Activated naive CD8-positive, alpha-beta T cell treated with anti-CD3 and anti-CD28 coated beads, Interleukin-2, amount 50 U/mL, for 16 hours (primary cell): ENCODE results near the gene AGTRAP.

Source experiments
- DNase-seq: peaks from one replicate; pipeline ENCODE4 v3.0.0-alpha.2; 2020; ENCODE audit warnings: low read depth, low spot score

Gene AGTRAP

GRCh38 chr1:11761988-11762406 lies 26.1 kb downstream of the AGTRAP start, which contains the start of gene C1orf167:
TSS of gene C1orf167 (plus strand) at chr1:11762193. CDS start at chr1:11764401, 2,208 bp downstream.
- DNase-seq = no peak

GRCh38 chr1:11764115-11764514 lies 28.2 kb downstream of the AGTRAP start:
- DNase-seq = no peak

- DNase-seq = no peak
These were observed 28.6 kb downstream of the AGTRAP start for GRCh38 chr1:11764519-11764918.

DNA sequence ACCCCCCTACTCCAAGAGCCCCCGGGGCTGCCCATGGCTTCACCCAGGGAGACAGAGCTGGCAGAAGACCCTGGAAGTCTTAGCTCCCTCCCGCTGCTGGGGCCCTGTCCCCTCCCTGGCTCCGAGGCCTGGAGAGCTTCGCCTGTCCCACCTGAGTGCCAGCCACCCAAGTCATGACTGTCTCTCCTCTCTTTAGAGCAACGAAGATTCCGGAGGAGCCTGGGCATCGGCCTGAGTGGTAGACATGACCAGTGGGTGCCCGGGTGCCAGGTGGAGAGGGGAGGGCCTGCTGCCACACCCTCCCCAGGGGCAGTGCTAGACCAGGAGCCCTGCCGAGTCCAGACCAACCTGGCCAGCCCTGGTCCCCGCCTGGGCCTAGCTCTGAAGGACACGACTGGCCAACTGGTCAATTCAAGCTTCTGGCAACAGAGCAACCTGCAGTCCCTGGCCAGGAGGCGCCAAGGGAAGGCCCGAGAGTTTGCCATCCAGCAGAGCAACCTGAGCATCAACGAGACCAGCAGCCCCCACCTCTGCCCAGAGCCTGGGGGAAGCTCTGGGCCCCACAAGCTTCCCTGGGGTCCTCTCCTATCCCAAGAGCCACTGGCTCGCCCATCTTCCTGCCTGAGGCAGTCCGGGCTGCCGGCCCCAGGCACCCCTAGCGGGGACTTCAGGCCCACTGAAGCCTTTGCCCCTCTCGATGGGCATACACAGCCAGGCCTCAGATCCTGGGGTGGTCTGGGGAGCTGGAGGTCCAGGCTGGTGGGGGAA lies 29.9 kb downstream of the AGTRAP start:
- DNase-seq = no peak

DNA sequence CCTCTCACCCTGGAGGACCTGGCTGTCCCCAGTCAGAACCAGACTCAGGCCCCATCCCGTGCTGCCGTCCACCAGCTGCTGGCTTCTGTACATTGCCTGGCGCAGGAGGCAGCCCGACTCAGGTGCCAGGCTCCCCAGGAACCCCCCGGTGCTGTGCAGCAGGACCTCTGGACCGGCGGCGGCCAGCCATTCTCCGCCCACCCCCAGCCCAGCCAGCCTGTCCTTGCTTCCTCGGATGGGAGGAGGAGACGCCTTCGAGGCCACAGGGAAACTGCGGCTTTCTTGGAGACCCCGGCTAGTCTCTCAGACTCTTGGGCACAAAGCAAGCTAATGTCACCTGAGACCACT lies 30.5 kb downstream of the AGTRAP start:
- no peak for DNase-seq

- no peak for DNase-seq
These were observed 32.2 kb downstream of the AGTRAP start for GRCh38 chr1:11767922-11768704.

DNA sequence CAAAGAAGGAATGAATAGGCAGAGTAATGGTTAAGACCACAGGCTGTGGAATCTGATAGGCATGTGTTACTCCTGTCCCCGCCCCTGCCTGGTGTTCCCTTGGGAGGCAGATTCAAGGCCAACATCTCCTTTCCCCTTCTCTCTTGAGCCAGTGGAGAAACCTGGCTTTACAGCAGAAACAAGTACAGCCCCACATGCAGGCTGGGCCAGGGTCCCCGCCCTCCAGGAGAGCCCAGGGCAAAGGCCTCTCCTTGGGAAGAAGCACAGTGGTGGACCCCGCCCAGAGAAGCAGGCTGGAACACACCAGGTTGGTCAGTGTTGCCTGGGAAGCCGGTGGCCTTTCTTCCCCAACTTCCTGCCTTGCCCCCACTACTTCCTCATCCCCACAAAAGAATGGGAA lies 32.9 kb downstream of the AGTRAP start:
- DNase-seq = no peak

DNA sequence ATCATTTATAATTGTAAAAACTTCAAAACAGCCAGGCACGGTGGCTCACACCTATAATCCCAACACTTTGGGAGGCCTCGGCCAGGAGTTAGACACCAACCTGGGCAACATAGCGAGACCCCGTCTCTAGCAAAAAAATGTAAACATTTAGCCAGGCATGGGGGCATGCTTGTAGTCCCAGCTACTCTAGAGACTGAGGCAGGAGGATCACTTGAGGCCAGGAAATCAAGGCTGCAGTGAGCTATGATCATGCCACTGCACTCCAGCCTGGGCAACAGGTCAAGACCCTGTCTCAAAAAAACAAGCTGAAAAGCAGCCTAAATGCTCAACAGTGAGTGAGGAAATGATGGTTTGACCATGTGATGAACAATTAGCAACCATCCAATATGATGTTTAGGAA lies 33.3 kb downstream of the AGTRAP start:
- no peak for DNase-seq

- DNase-seq = no peak
These were observed 34.1 kb downstream of the AGTRAP start for GRCh38 chr1:11770011-11770410.

- DNase-seq = no peak
These were observed 35.6 kb downstream of the AGTRAP start for GRCh38 chr1:11771481-11772043.

DNA sequence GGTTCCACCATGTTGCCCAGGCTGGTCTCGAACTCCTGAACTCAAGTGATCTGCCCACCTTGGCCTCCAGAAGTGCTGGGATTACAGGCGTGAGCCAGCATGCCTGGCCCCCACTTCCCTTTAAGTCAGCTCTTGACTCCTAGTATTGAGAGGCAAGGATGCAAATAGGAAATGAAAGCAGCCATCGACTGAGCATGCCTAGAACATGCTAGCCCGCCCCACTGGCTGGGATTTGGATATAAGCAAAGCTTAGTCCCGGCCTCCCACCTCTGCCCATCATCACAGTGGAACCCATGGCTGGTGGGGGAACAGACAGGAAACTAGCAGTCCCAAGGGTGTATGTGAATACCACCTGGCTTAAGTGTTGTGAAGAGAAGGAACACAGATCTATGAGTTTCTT lies 36.5 kb downstream of the AGTRAP start:
- DNase-seq = no peak

DNA sequence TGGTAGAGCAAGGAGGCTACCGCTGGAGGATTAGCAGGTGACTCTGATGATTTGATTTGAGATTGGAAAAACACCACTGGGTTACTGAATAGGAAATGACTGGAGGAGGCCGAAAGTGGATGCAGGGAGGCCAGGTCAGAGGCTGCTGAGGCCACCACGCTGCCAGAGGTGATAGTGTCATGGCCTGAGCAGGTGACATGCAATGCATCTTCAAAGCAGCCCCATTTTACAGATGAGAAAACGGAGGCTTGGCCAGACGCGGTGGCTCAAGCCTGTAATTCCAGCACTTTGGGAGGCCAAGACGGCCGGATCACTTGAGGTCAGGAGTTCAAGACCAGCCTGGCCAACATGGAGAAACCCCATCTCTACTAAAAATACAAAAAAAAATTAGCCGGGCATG lies 38.8 kb downstream of the AGTRAP start:
- DNase-seq = no peak

GRCh38 chr1:11777658-11778322 lies 41.9 kb downstream of the AGTRAP start:
- DNase-seq = no peak

DNA sequence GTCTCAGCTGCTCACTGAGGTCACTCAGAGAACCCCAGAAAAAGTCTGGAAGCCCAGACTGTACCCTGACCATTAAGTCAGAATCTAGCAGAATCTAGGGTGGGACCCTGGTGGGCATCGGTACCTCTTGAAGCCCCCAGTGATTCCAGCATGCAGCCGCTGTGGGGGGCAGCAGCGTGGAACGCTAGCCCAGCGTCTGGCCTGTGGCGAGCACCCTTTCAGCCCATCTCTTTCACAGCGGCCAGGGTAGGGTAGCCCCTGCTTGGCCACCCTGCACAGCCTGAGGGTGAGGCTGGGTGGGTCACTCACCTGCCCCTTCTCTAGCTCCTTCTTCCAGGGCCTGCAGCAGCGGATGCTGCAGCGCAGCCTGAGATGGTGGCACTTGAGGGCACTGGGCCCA lies 42.4 kb downstream of the AGTRAP start:
- DNase-seq = no peak

DNA sequence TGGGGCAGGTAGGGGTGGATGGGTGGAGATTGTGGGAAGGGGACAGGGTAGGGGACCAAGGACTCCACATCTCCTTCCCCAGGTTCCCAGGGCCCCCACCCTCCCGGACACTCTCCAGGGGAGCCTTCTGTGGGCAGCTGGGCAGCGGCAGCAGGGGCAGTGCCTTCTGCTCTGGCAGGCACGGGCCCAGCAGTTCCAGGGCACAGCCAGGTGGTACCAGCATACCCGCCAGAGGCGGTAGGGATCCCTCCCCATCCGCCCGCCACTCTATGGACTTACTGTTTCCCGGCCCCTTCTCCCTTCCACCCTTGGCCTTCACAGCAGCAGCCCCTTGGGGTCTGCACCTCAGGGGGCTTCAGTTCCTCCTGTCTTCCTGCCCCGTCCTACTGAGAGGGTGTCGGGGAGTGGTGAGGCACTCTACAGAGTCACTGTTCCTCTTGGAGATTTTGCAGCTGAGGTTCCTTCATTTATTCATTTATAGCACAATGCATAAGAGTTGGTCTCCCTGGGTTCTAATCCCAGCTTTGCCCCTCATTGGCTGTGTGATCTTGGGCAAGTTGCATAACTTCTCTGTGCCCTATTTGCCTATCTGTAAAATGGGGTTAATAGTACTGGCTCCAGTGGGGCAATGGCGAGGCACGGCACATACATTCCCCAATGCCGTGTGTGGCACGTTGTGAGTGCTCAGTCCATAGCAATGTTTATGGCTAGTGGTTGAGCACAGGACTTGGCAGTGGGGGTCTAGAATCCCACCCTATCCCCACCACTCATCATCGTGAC lies 43.1 kb downstream of the AGTRAP start:
- no peak for DNase-seq

- DNase-seq = no peak
These were observed 43.9 kb downstream of the AGTRAP start for GRCh38 chr1:11779715-11780379.

- no peak for DNase-seq
These were observed 44.6 kb downstream of the AGTRAP start for GRCh38 chr1:11780380-11781147.

DNA sequence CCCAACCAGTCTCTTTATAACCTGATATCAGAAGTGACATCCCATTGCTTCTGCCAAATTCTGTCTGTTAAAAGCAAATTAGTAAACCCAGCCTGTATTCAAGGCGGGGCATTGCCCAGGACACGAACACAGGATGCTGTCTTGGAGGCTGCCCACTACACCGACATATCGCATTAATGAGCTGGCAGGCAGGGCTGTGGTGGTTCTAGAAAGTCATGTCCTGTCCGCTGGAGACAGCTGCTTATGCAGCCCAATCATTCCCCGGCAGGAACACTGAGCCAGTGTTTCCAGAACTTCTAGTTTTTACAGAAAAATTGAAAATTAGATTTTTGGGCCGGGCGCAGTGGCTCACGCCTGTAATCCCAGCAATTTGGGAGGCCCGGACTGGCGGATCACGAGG lies 45.4 kb downstream of the AGTRAP start:
- no peak for DNase-seq

GRCh38 chr1:11782127-11782708 lies 46.3 kb downstream of the AGTRAP start:
- DNase-seq = no peak

- no peak for DNase-seq
These were observed 47.6 kb downstream of the AGTRAP start for GRCh38 chr1:11783556-11783955.
